Spleen (tissue), 11 donors: ENCODE measurements around the gene SLC22A1. TPM values are rescaled to one million over a fixed set of nuclear protein-coding genes. Genes with fewer than 3 reads are reported as not detected.

Experiments
- DNase-seq: peaks from one replicate; pipeline ENCODE4 v3.0.0-alpha.2; 2020
- H3K27ac ChIP-seq, 8 donors: fragments of 200-600 bp; sonication (generic) in 7 of 8; 1 replicate in 4 of 8; 2 replicates in 4 of 8; pipeline versions ENCODE4 v1.5.0 to v1.8.0; 2016 to 2021; ENCODE audit warnings: inconsistent platforms in 4 of 8, mild to moderate bottlenecking in 4 of 8, moderate library complexity in 1 of 8
- H3K27me3 ChIP-seq, 7 donors: fragments of 200-600 bp; sonication (generic) in 6 of 7; replicated peaks in 1 of 7; 1 replicate in 4 of 7; 2 replicates in 3 of 7; pipeline versions ENCODE4 v1.5.0 to v1.8.0; 2016 to 2021; ENCODE audit warnings: inconsistent platforms in 3 of 7, mild to moderate bottlenecking in 1 of 7
- H3K36me3 ChIP-seq, 6 donors: fragments of 200-600 bp; sonication (generic) in 5 of 6; 1 replicate in 4 of 6; 2 replicates in 2 of 6; pipeline versions ENCODE4 v1.5.0 to v1.8.0; 2016 to 2021; ENCODE audit warnings: inconsistent platforms in 2 of 6
- H3K4me1 ChIP-seq, 6 donors: fragments of 200-600 bp; sonication (generic) in 5 of 6; 1 replicate in 3 of 6; 2 replicates in 3 of 6; pipeline versions ENCODE4 v1.5.0 to v1.8.0; 2016 to 2021; ENCODE audit warnings: inconsistent platforms in 3 of 6
- H3K4me3 ChIP-seq, 8 donors: fragments of 200-600 bp; sonication (generic) in 7 of 8; 1 replicate in 4 of 8; 2 replicates in 4 of 8; pipeline versions ENCODE4 v1.5.0 to v1.8.0; 2016 to 2021; ENCODE audit warnings: inconsistent platforms in 4 of 8, mild to moderate bottlenecking in 4 of 8, moderate library complexity in 2 of 8
- H3K9me3 ChIP-seq, 8 donors: fragments of 200-600 bp; sonication (generic) in 7 of 8; 1 replicate in 4 of 8; 2 replicates in 4 of 8; pipeline versions ENCODE4 v1.5.0 to v1.8.0; 2016 to 2021; ENCODE audit warnings: inconsistent platforms in 4 of 8
- POLR2A ChIP-seq, 3 donors: fragments of 450-650 bp; IDR thresholded peaks; one replicate each; pipeline ENCODE4 v1.5.1; 2017; ENCODE audit warnings: antibody characterized with exemption in 3 of 3, mild to moderate bottlenecking in 1 of 3
- POLR2AphosphoS5 ChIP-seq, 3 donors: sonication (generic); formaldehyde crosslinking; IDR thresholded peaks; one replicate each; pipeline ENCODE4 v1.5.1; 2017; ENCODE audit warnings: antibody characterized with exemption in 3 of 3
- WGBS, 5 donors: extraction: QIAGEN DNeasy Blood & Tissue Kit in 3 of 5; methylation state at CpG; one replicate each; pipeline versions ENCODE4 v1.1.5 to v1.1.7; 2013 to 2018; 5-methylcytosine and 5-hydroxymethylcytosine counted together
- intact Hi-C: fragments of 100-400 bp; cut with DNase I; formaldehyde crosslinking; loops from one replicate; pipeline ENCODE4 v1.15.0; 2023; ENCODE audit warnings: low total_unique reads
- polyA plus RNA-seq, 3 donors: library from polyadenylated mRNA; stranded (reverse); fragments of 200-250 nt; gene quantifications; one replicate each; pipeline ENCODE4 v1.2.1, GENCODE V29; 2013
- total RNA-seq, 7 donors: library from RNA; depleted of rRNA in 3 of 7; stranded (reverse); fragments of >200 nt in 3 of 7; fragmentation: NEBNext Ultra II Directional in 4 of 7; extraction: Animal tissue kit (Norgen Biotek cat#: 25700) in 4 of 7; gene quantifications; one replicate each; pipeline versions ENCODE4 v1.1.0 to v1.2.1, GENCODE V29; 2016 to 2021
- TF ChIP-seq, protein P1 (sequence below), 11 experiments: fragments of 200-600 bp in 7 of 11; fragments of 450-650 bp in 4 of 11; sonication (generic) in 4 of 11; IDR thresholded peaks in 8 of 11; conservative IDR thresholded peaks in 3 of 11; 1 replicate in 7 of 11; 2 replicates in 4 of 11; pipeline versions ENCODE4 v1.4.0 to v1.8.0; 2016 to 2021; ENCODE audit warnings: antibody characterized with exemption in 11 of 11, inconsistent platforms in 4 of 11, mild to moderate bottlenecking in 1 of 11
- donor health status: healthy with polysubstance abuse.
- donor health status: DM: no; HTN: no; CAD: no; lungs with moderate emphysema.
- donor health status: DM: no; HTN: no; CAD: no.
- donor health status: Bipolar disorder and iron deficiency.
- donor health status: healthy.
- donor health status: DM: no; HTN: no; CAD: no.
- donor health status: DM: yes; HTN: yes; CAD: no.

The SLC22A1 gene
- total and polyA plus RNA-seq, 10 donors: 0.23 to 6.1 (median 3.9) TPM

DNA sequence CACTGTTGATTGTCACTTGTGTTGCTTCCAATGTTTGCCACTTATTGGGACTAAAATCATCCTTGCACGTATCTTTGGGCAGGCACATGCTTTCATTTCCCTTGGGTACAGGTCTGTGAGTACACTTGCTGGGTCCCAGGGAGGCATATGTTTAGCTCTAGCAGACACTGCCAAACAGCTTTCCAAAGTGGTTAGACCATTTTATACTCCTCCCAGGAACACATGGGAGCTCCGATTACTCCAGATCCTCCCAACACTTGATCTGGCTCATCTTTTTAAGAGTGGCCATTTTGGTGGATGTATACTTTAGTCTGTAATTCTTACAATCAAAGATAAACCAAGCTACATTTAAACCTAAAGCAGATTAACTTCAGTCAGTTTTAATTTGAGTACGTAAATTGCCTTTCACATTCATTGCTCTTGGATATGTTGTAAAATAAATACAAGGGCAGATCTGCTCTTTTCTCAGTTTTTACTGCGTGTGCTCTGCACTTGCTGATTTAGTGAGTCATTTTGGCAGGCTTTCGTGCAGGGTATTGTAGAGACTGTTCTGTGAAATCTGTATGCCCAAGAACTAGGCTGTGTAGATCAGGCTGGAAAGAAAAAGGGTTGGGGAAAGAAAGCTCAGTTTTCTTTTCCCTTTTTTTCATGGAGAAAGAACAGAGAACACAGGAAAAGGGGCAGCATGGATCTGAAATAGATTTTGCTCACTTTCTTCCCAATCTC is 19.5 kb downstream of the SLC22A1 start:
- H3K27me3 ChIP-seq: no peaks in the 10 kb centered on the region
- peaks cover 0 to 7% (median 0%) of the 10 kb centered on the region in 6 donors for H3K36me3 ChIP-seq
- peaks cover 0 to 7% (median 3%) of the 10 kb centered on the region in 6 donors for H3K4me1 ChIP-seq
- WGBS, 5 donors: 82 to 94% (median 87%) methylated on average over 5 of the region's 5 CpGs
- no peaks in the 10 kb centered on the region for H3K9me3 ChIP-seq
- no peak overlapping the region for H3K4me3 ChIP-seq
- intact Hi-C loops: no loop called here
- no peak for TF ChIP-seq POLR2A (IDR thresholded peaks at IDR 0.05)
- TF ChIP-seq, protein P1, sequence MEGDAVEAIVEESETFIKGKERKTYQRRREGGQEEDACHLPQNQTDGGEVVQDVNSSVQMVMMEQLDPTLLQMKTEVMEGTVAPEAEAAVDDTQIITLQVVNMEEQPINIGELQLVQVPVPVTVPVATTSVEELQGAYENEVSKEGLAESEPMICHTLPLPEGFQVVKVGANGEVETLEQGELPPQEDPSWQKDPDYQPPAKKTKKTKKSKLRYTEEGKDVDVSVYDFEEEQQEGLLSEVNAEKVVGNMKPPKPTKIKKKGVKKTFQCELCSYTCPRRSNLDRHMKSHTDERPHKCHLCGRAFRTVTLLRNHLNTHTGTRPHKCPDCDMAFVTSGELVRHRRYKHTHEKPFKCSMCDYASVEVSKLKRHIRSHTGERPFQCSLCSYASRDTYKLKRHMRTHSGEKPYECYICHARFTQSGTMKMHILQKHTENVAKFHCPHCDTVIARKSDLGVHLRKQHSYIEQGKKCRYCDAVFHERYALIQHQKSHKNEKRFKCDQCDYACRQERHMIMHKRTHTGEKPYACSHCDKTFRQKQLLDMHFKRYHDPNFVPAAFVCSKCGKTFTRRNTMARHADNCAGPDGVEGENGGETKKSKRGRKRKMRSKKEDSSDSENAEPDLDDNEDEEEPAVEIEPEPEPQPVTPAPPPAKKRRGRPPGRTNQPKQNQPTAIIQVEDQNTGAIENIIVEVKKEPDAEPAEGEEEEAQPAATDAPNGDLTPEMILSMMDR (IDR thresholded peaks at IDR 0.05 in 8 of 11, conservative IDR thresholded peaks at IDR 0.05 in 3 of 11): no peak
- TF ChIP-seq POLR2AphosphoS5 (IDR thresholded peaks at IDR 0.05): no peak
- DNase-seq: no peak
- H3K27ac ChIP-seq: no peak overlapping the region

DNA sequence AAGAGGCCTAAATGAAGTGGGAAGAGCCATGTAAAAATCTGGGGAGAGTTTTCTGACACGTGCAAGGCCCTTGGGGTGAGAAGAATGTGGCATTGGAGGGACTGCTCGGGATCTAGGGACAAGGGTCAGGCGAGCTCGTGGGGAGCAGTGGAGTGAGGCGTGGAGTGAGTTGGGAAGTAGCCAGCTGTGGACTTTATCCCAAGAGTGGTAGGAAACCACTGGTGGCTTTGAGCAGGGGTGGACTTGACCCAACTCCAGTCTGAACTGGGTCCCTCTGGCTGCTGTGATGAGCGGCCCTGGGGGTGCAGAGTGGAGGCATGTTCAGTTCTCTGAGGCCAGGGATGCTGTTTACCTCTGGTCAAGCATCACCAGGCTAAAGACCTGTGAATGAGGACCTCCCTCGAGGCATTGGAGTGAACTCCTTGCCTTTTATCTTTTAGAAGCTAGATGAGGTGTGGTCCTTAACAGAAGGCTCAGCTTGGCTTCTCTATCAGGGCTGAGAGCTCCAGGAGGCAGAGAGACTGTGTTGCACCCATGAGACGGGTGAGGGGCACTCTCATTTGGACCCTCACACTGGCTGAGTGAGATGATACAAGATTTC is 20.6 kb downstream of the SLC22A1 start:
- Histone ChIP-seq H3K27ac (no peak overlapping the region), H3K9me3 (no peaks in the 10 kb centered on the region), H3K4me1 (peaks cover 0 to 7% (median 3%) of the 10 kb centered on the region in 6 donors), H3K36me3 (peaks cover 0 to 7% (median 0%) of the 10 kb centered on the region in 6 donors), H3K27me3 (no peaks in the 10 kb centered on the region), H3K4me3 (no peak overlapping the region)
- TF ChIP-seq POLR2A (IDR thresholded peaks at IDR 0.05): no peak
- TF ChIP-seq, protein P1 (IDR thresholded peaks at IDR 0.05 in 8 of 11, conservative IDR thresholded peaks at IDR 0.05 in 3 of 11): no peak
- no peak for TF ChIP-seq POLR2AphosphoS5 (IDR thresholded peaks at IDR 0.05)
- WGBS, 5 donors: 81 to 88% (median 82%) methylated on average over 7 to 8 of the region's 8 CpGs
- intact Hi-C loops: no loop called here
- DNase-seq: no peak

DNA sequence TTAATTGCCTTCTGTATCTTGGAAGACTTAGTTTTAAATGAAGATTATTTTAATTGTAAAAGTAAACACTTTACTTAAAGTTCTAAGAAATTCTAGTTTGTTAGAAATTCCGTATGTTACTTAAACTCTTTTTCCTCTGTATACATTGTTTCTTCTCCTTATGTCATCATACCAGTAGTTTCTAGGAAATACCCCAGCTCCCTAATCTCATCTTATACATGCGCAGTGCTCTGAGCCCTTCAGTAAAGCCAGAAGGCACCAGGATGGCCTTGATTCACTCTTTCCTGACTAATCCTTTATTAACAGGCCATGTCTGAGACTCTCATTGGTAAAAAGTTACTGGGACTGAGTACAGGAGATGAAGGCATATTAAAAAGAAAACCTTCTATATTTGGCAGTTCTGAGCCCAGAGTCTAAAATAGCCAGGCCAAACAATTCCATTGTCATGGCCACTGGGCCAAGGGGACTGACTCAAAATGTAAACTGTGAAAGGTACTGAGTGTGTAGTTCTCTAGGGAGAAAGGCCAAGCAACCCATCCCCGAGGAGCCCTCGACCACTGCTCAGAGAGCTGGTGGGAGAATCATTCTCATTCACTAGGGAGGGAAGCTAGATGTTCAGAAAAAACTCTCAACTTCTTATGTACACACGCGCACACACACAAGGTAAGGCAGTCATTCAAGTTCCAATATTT is 25.0 kb downstream of the SLC22A1 start:
- H3K27ac ChIP-seq: no peak overlapping the region
- intact Hi-C loops: no loop called here
- H3K4me1 ChIP-seq: no peaks in the 10 kb centered on the region
- TF ChIP-seq, protein P1 (IDR thresholded peaks at IDR 0.05 in 8 of 11, conservative IDR thresholded peaks at IDR 0.05 in 3 of 11): no peak
- no peak for TF ChIP-seq POLR2A (IDR thresholded peaks at IDR 0.05)
- 85 to 93% (median 89%) methylated on average over 6 of the region's 6 CpGs for WGBS, 5 donors
- no peak overlapping the region for H3K4me3 ChIP-seq
- H3K27me3 ChIP-seq: no peaks in the 10 kb centered on the region
- peaks cover 0 to 7% (median 0%) of the 10 kb centered on the region in 6 donors for H3K36me3 ChIP-seq
- H3K9me3 ChIP-seq: peaks cover 0 to 5% (median 0%) of the 10 kb centered on the region in 8 donors
- no peak for DNase-seq

DNA sequence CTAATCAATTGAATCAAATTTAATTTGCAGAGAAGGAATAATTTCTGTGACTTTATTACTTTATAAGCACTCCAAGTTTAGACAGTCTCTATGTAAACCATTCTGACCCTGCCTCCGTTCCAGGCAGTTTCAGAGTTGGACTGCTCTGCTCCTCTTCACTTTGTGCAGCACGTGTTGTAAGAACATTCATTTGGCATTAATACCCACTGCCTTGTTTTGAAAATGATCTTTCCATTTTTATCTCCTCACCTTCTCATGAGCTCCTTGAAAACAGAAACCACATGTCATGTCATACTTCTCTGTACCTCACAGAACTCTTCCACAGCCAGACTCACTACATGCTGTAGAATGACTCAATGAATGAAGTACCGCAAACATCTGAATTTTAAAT is 25.5 kb downstream of the SLC22A1 start:
- Histone ChIP-seq H3K4me3 (no peak overlapping the region), H3K36me3 (peaks cover 0 to 7% (median 0%) of the 10 kb centered on the region in 6 donors), H3K27me3 (no peaks in the 10 kb centered on the region), H3K27ac (no peak overlapping the region), H3K4me1 (no peaks in the 10 kb centered on the region), H3K9me3 (peaks cover 0 to 10% (median 0%) of the 10 kb centered on the region in 8 donors)
- intact Hi-C loops: no loop called here
- TF ChIP-seq POLR2A (IDR thresholded peaks at IDR 0.05): no peak
- no peak for TF ChIP-seq POLR2AphosphoS5 (IDR thresholded peaks at IDR 0.05)
- TF ChIP-seq, protein P1 (IDR thresholded peaks at IDR 0.05 in 8 of 11, conservative IDR thresholded peaks at IDR 0.05 in 3 of 11): no peak
- DNase-seq: no peak
- 90 to 97% (median 95%) methylated on average over 3 of the region's 3 CpGs for WGBS, 5 donors
